HG02623 (cell line): ENCODE data around the gene MICAL3.

Experiments
- ATAC-seq: cut with Tn5 transposase; IDR thresholded peaks from one replicate; pipeline ENCODE4 v1.9.1; 2021; ENCODE audit warnings: moderate library complexity; ENCODE audit not compliant: unreplicated experiment

Gene MICAL3

GRCh38 chr22:17955590-17956379 is 68.6 kb downstream of the MICAL3 start:
- ATAC-seq, result no peak

- no peak for ATAC-seq
Observed at GRCh38 chr22:17954860-17955587, 69.3 kb downstream of the MICAL3 start.

- ATAC-seq, result no peak
Observed at GRCh38 chr22:17954200-17954859, 70.0 kb downstream of the MICAL3 start.

- ATAC-seq, result no peak
Observed at GRCh38 chr22:17953147-17953546, 71.2 kb downstream of the MICAL3 start.

GRCh38 chr22:17952273-17952801 is 72.0 kb downstream of the MICAL3 start:
- no peak for ATAC-seq

GRCh38 chr22:17951315-17951714 is 73.0 kb downstream of the MICAL3 start:
- ATAC-seq, result no peak

GRCh38 chr22:17950651-17951214 is 73.6 kb downstream of the MICAL3 start:
- no peak for ATAC-seq

GRCh38 chr22:17949642-17950473 is 74.5 kb downstream of the MICAL3 start:
- ATAC-seq, result no peak

GRCh38 chr22:17948101-17948500 is 76.3 kb downstream of the MICAL3 start:
- no peak for ATAC-seq

GRCh38 chr22:17946662-17947367 is 77.5 kb downstream of the MICAL3 start:
- ATAC-seq, result no peak

GRCh38 chr22:17945888-17946648 is 78.3 kb downstream of the MICAL3 start:
- ATAC-seq, result no peak

- no peak for ATAC-seq
Observed at GRCh38 chr22:17945156-17945887, 79.0 kb downstream of the MICAL3 start.

- ATAC-seq, result no peak
Observed at GRCh38 chr22:17944256-17944655, 80.1 kb downstream of the MICAL3 start.

GRCh38 chr22:17943533-17944249 is 80.7 kb downstream of the MICAL3 start:
- ATAC-seq, result no peak

GRCh38 chr22:17942721-17943120 is 81.6 kb downstream of the MICAL3 start:
- no peak for ATAC-seq

GRCh38 chr22:17941471-17942406 is 82.6 kb downstream of the MICAL3 start:
- ATAC-seq, result no peak

GRCh38 chr22:17939579-17939978 is 84.8 kb downstream of the MICAL3 start:
- no peak for ATAC-seq
